ENCODE results near the gene FGGY.

Gene FGGY

GRCh38 chr1:59444520-59444919 is 147.6 kb downstream of the FGGY start:
- ChIA-PET POLR2A (no interaction called here), CTCF (interaction anchor here (0.6 kb wide), 2 partner anchors 255 to 677 kb away, joined by 3 read pairs; no protein-coding TSS in a partner anchor)

GRCh38 chr1:59445040-59445439 is 148.1 kb downstream of the FGGY start:
- ChIA-PET CTCF (interaction anchor here (0.6 kb wide), 1 partner anchor 255 kb away, joined by 3 read pairs; no protein-coding TSS in a partner anchor), POLR2A (no interaction called here)
- Histone ChIP-seq H3K36me3 (ENCODE audit: control insufficient read depth in 2 of 2, insufficient read depth in 1 of 2, low read length in 2 of 2) (no peaks in the 10 kb centered on the region), H3K9me3 (ENCODE audit: control insufficient read depth, insufficient read depth, low read depth, low read length) (no peaks in the 10 kb centered on the region), H3K27ac (ENCODE audit: extremely low read depth, low read depth, low read length) (no peak overlapping the region), H3K4me1 (ENCODE audit: control insufficient read depth, insufficient read depth, low read length) (no peaks in the 10 kb centered on the region), H3K4me3 (ENCODE audit: low read depth, low read length) (no peak overlapping the region)
- TF ChIP-seq, protein P1, sequence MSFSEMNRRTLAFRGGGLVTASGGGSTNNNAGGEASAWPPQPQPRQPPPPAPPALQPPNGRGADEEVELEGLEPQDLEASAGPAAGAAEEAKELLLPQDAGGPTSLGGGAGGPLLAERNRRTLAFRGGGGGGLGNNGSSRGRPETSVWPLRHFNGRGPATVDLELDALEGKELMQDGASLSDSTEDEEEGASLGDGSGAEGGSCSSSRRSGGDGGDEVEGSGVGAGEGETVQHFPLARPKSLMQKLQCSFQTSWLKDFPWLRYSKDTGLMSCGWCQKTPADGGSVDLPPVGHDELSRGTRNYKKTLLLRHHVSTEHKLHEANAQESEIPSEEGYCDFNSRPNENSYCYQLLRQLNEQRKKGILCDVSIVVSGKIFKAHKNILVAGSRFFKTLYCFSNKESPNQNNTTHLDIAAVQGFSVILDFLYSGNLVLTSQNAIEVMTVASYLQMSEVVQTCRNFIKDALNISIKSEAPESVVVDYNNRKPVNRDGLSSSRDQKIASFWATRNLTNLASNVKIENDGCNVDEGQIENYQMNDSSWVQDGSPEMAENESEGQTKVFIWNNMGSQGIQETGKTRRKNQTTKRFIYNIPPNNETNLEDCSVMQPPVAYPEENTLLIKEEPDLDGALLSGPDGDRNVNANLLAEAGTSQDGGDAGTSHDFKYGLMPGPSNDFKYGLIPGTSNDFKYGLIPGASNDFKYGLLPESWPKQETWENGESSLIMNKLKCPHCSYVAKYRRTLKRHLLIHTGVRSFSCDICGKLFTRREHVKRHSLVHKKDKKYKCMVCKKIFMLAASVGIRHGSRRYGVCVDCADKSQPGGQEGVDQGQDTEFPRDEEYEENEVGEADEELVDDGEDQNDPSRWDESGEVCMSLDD (tag by site-specific recombination; IDR thresholded peaks at IDR 0.05) = no peak
- TF ChIP-seq ZBTB26 (tag by site-specific recombination; optimal IDR thresholded peaks at IDR 0.05) (no peak), ELK4 (IDR thresholded peaks at IDR 0.05; ENCODE audit: borderline replicate concordance, low read depth, low read length) (no peak), KLF9 (tag by site-specific recombination; IDR thresholded peaks at IDR 0.05; ENCODE audit: low read depth) (peak; percentile 56; the same call in 1 of the 2 replicates), KLF1 (tag by site-specific recombination; IDR thresholded peaks at IDR 0.05) (peak; percentile 22; the same call in 1 of the 2 replicates)

More at GRCh38 chr1:59444520-59444919, 147.6 kb downstream of the FGGY start:
- H3K4me1 ChIP-seq (ENCODE audit: control insufficient read depth, insufficient read depth, low read length) = no peaks in the 10 kb centered on the region
- H3K4me3 ChIP-seq (ENCODE audit: low read depth, low read length) = no peak overlapping the region
- H3K27ac ChIP-seq (ENCODE audit: extremely low read depth, low read depth, low read length) = no peak overlapping the region
- TF ChIP-seq ZNF610 (tag by site-specific recombination; IDR thresholded peaks at IDR 0.05; ENCODE audit: borderline replicate concordance) (peak; percentile 55; the same call in 1 of the 2 replicates), ZSCAN23 (tag by site-specific recombination; IDR thresholded peaks at IDR 0.05) (no peak)
- no peaks in the 10 kb centered on the region for H3K36me3 ChIP-seq (ENCODE audit: control insufficient read depth in 2 of 2, insufficient read depth in 1 of 2, low read length in 2 of 2)
- H3K9me3 ChIP-seq (ENCODE audit: control insufficient read depth, insufficient read depth, low read depth, low read length) = no peaks in the 10 kb centered on the region

DNA sequence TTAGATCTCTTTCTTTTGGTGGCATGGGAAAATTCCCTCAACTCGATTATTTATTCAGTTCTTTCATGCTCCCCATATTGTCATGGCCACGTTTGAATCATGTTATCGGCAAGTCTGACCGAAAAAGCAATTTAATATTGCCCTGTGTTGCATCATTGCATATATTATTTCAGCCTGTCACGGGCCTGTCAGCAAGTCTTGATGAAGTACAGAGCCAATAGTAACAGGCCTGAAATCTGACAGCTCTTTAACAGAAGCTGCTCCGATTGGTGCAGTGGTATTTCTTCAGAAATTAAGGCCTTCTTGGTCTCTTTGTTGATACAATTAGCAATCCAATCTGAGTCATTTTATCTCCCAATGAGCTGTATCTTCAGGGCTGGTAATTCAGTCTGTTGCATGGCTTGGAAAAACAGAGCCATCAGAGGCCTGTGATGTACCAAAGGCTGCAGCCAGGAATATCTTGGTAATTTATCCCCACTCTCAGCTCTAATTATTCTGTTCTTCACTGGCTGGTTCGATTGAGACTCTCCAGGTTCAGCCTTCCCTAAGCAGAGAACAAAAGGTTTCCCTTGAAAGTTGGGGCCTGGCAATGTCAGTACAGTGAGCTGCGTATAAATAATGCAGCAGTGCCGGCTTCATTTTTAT is 149.5 kb downstream of the FGGY start:
- POLR2A ChIA-PET = no interaction called here

More for the DNA sequence above, 149.5 kb downstream of the FGGY start:
- CTCF ChIA-PET = interaction anchor here (0.6 kb wide), 1 partner anchor 566 kb away, joined by 3 read pairs; no protein-coding TSS in a partner anchor
- Histone ChIP-seq H3K4me3 (ENCODE audit: low read depth, low read length) (no peak overlapping the region), H3K27ac (ENCODE audit: extremely low read depth, low read depth, low read length) (no peak overlapping the region), H3K9me3 (ENCODE audit: control insufficient read depth, insufficient read depth, low read depth, low read length) (no peaks in the 10 kb centered on the region), H3K36me3 (ENCODE audit: control insufficient read depth in 2 of 2, insufficient read depth in 1 of 2, low read length in 2 of 2) (no peaks in the 10 kb centered on the region), H3K4me1 (ENCODE audit: control insufficient read depth, insufficient read depth, low read length) (no peaks in the 10 kb centered on the region)
- TF ChIP-seq ZNF350 (tag by site-specific recombination; IDR thresholded peaks at IDR 0.05) = 0 out of 2 replicates have a peak, but pooled peaks have one; percentile 51
- TF ChIP-seq, protein P2, sequence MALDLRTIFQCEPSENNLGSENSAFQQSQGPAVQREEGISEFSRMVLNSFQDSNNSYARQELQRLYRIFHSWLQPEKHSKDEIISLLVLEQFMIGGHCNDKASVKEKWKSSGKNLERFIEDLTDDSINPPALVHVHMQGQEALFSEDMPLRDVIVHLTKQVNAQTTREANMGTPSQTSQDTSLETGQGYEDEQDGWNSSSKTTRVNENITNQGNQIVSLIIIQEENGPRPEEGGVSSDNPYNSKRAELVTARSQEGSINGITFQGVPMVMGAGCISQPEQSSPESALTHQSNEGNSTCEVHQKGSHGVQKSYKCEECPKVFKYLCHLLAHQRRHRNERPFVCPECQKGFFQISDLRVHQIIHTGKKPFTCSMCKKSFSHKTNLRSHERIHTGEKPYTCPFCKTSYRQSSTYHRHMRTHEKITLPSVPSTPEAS (tag by site-specific recombination; IDR thresholded peaks at IDR 0.05) = no peak
- no peak for TF ChIP-seq ZNF544 (tag by site-specific recombination; IDR thresholded peaks at IDR 0.05)
- no peak for TF ChIP-seq MEIS1 (CRISPR knock-in tag; IDR thresholded peaks at IDR 0.05; ENCODE audit: borderline replicate concordance)
- no peak for TF ChIP-seq ZNF354C (tag by site-specific recombination; IDR thresholded peaks at IDR 0.05; ENCODE audit: borderline replicate concordance, low read depth)

All from HEK293 (cell line).